LNCAP (cell line): Measurements from ENCODE around the gene ACAD8.

ENCODE experiments used
- CTCF ChIP-seq: fragments of 450-650 bp; IDR thresholded peaks from 2 replicates; pipeline ENCODE4 v1.5.1; 2017; ENCODE audit warnings: mild to moderate bottlenecking

ACAD8 gene

DNA sequence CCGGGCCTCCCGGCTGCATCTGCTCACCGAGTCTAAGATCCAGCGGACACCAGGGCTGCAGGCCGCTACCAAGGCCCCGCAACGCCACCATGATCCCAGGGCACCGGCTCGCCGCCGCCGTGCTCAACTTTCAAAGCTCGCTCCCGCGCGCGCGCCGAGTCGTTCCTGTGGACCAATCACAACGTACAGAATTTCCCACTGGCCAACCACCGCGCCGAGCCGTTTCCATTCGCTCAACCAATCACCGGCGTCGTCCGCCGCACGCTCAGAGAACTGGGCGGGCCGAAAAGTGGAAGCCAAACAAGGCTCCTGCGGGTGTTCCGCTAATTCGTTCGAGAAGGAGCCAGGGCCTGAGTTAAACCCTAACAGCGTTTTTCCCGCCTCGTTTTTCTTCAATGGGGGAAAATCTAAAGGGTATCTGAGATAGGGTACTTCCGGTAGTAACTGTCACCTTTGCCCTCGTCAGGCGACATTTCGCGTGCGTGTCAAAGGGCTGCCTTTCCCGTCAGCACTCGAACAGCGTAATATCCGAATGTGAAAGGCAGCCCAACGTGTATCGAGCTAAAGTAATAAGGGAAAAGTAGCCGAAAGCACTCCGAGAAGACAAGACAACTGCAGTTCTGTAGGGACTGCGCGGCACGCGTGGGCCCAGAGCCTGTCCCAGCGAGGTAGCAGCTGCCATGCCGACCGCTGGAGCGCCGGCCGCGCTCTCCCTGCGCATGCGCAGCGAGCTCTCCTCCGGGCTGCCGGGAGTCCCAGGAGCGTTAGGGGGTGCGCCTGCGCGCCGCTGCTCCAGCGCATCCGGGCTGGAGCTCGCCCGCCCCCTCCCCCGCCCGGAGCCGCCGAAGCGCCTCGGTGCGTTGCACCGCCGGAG, 29.3 kb upstream of the ACAD8 start, which contains the start of the genes NCAPD3 and VPS26B:
NCAPD3 (minus strand) TSS at position 132 of the 874 bp plus-strand sequence; CDS start at position 91, 41 bp downstream.
VPS26B (plus strand) TSS at position 836 of the 874 bp plus-strand sequence. CDS start 452 bp downstream, outside the sequence.
- TF ChIP-seq CTCF, result no peak

DNA sequence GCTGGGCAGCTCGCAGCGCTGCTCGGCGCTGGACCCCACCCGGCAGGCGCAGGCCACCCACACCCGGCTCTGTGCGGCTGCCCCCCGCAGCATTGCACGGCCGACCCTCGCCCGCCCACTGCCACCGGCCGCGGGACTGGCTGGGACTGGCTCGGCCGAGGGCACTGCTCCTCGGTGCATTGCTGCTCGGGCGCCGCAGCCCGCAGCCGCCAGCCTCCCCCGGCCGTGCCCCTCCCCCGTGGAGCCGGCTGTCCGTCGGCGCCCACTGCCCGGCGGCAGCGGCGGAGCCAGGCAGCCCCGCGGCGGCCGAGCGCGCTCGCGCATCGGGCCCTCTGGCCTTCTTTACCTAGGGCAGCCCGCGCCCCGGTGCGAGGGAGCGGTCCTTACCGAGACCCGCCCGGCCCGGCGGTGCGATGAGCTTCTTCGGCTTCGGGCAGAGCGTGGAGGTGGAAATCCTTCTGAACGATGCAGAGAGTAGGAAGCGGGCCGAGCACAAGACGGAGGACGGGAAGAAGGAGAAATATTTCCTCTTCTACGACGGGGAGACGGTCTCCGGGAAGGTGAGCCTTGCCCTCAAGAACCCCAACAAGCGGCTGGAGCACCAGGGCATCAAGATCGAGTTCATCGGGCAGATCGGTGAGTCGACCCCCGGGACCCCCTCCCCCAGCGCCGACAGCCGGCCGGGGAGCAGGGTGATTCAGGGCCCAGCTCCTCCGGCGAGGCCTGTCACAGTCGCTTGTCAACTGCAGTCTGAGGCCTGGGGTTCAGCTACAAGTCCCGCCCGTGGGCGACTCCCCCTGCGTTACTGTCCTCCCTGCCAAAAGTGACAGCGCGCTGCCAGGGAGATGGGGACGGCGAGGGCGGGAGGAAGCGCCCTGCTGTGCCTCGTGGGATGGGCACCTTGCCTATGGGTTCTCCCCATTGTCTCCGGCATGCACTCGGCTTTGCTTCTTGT, 28.4 kb upstream of the ACAD8 start:
- TF ChIP-seq CTCF, result no peak

DNA sequence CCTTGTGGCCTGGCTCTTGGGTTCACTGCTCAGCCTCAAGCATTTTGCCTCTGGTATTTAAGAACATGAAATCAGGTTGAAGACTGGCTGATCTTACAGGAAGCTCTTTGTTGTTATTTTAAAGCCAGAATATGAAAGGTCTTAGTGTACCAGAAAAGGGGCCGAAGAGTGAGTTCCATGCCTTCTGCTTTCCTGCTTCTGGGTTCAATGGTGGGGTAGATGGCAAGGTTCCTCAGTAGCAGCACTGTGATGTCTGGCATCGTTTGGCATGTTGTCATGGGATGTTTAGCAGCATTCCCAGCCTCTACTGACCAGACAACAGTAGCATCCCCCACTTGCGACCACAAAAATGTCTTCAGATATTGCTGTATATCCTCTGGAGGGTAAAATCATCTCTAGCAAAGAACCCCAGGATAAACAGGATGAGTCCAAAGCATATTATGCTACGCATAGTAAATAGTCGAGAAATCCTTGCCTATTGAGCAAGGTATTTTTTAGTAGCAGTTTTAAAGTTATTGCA, 26.5 kb upstream of the ACAD8 start:
- no peak for TF ChIP-seq CTCF

GRCh38 chr11:134228625-134229024, 24.7 kb upstream of the ACAD8 start:
- no peak for TF ChIP-seq CTCF

DNA sequence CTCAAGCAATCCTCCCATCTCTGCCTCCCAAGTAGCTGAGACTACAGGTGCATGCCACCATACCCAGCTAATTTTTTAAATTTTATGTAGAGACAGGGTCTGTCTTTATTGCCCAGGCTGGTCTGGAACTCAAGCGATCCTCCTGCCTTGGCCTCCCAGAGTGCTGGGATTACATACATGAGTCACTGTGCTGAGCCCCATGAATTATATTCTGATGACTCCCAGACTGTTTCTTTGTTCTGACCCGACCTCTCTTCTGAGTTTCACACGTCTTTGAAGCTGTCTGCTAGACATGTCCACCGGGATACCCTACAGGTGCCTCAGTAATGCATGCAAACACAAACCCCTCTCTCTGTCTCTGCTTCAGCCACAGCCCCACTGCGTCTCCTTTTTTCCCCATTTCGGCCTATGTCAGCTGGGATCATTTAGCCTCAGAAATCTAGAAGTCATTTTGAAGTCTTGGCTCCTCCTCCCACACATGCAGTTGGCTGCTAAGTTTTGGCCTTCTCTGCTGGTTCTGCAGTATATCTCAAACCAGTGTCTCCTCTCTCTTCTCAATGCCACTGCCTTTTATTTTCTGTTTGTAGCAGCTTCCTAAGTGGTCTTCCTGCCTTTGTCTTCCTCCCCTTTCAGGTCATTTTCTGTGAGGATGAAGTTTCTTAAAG, 24.1 kb upstream of the ACAD8 start:
- no peak for TF ChIP-seq CTCF

DNA sequence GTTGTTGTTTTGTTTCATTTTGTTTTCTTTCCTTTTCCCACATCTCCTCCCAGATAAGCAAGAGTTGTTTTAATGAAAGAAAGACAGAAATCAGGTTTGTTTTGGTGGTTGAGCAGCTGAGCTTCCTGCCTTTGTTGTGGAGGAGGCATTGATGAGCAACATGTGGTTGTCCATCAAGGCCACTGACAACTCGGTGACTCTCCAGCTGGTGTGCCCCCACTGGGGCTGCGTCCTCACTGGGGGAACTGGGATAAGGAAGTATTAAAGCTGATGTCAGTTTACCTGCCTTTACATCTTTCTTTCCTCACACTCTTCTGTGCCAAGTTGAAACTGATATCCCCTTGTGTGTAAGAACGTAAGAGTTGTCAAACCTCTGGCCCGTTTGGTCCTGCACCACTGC, 23.0 kb upstream of the ACAD8 start:
- TF ChIP-seq CTCF, result no peak
